OCI-LY1 (cell line): ENCODE measurements around the gene BGLAP.

Experiments used
- H2AFZ ChIP-seq: fragments of 200-600 bp; sonication (generic), shearing (Covaris generic); 2 replicates; pipeline ENCODE4 v1.6.0; 2014; ENCODE audit warnings: antibody characterized with exemption, mild to moderate bottlenecking, low read length
- H3F3A ChIP-seq: fragments of 200-600 bp; sonication (generic), shearing (Covaris generic); 2 replicates; pipeline ENCODE4 v1.6.0; 2014; ENCODE audit warnings: mild to moderate bottlenecking, antibody characterized with exemption, low read length, moderate library complexity; ENCODE audit not compliant: insufficient read depth
- H3K27ac ChIP-seq: fragments of 200-600 bp; sonication (generic); 2 replicates; pipeline ENCODE4 v1.5.1; 2014; ENCODE audit warnings: low read length, mixed run types, mild to moderate bottlenecking, low read depth; ENCODE audit not compliant: poor library complexity, severe bottlenecking
- H3K27me3 ChIP-seq: fragments of 200-600 bp; sonication (generic); 2 replicates; pipeline ENCODE4 v1.6.0; 2014; ENCODE audit warnings: antibody characterized with exemption, mild to moderate bottlenecking, low read length, moderate library complexity; ENCODE audit not compliant: insufficient read depth
- H3K36me3 ChIP-seq: fragments of 200-600 bp; sonication (generic); 2 replicates; pipeline ENCODE4 v1.6.1; 2014; ENCODE audit warnings: mild to moderate bottlenecking, antibody characterized with exemption, low read length, moderate library complexity, mixed read lengths; ENCODE audit not compliant: insufficient read depth
- H3K4me1 ChIP-seq: fragments of 200-600 bp; sonication (generic); 2 replicates; pipeline ENCODE4 v1.5.1; 2014; ENCODE audit warnings: mild to moderate bottlenecking, low read length, moderate library complexity; ENCODE audit not compliant: insufficient read depth, severe bottlenecking
- H3K4me2 ChIP-seq: fragments of 200-600 bp; sonication (generic), shearing (Covaris generic); 2 replicates; pipeline ENCODE4 v1.6.1; 2014; ENCODE audit warnings: low read length
- H3K4me3 ChIP-seq: fragments of 200-600 bp; sonication (generic); 2 replicates; pipeline ENCODE4 v1.5.1; 2014; ENCODE audit warnings: low read length, low read depth, mild to moderate bottlenecking, mixed read lengths; ENCODE audit not compliant: poor library complexity, severe bottlenecking
- H3K79me2 ChIP-seq: fragments of 200-600 bp; shearing (Covaris generic); 2 replicates; pipeline ENCODE4 v1.6.1; 2016; ENCODE audit warnings: mixed run types, low read length, mixed read lengths; ENCODE audit not compliant: insufficient read depth
- H3K9ac ChIP-seq: fragments of 200-600 bp; sonication (generic), shearing (Covaris generic); 2 replicates; pipeline ENCODE4 v1.6.1; 2014; ENCODE audit warnings: mild to moderate bottlenecking, low read length, mixed read lengths
- H3K9me2 ChIP-seq: fragments of 200-600 bp; sonication (generic), shearing (Covaris generic); 2 replicates; pipeline ENCODE4 v1.6.1; 2014; ENCODE audit warnings: low read depth, mild to moderate bottlenecking, low read length, mixed read lengths
- H3K9me3 ChIP-seq: fragments of 200-600 bp; shearing (Covaris generic); 2 replicates; pipeline ENCODE4 v1.6.1; 2014; ENCODE audit warnings: low read length, mixed read lengths
- H4K20me1 ChIP-seq: fragments of 200-600 bp; sonication (generic), shearing (Covaris generic); 2 replicates; pipeline ENCODE4 v1.6.0; 2016; ENCODE audit warnings: mild to moderate bottlenecking, low read length; ENCODE audit not compliant: insufficient read depth
- EZH2 ChIP-seq: fragments of 200-600 bp; sonication (generic), shearing (Covaris generic); IDR thresholded peaks from 2 replicates; pipeline ENCODE4 v1.8.0; 2017; ENCODE audit warnings: borderline replicate concordance, mixed run types, mild to moderate bottlenecking, antibody characterized with exemption, low read length, moderate library complexity, mixed read lengths
- TF ChIP-seq, protein P1 (sequence below): fragments of 200-600 bp; sonication (generic), shearing (Covaris generic); IDR thresholded peaks from 2 replicates; pipeline ENCODE4 v1.5.1; 2017; ENCODE audit warnings: mild to moderate bottlenecking, antibody characterized with exemption, low read length, moderate library complexity, mixed read lengths

The BGLAP gene

DNA sequence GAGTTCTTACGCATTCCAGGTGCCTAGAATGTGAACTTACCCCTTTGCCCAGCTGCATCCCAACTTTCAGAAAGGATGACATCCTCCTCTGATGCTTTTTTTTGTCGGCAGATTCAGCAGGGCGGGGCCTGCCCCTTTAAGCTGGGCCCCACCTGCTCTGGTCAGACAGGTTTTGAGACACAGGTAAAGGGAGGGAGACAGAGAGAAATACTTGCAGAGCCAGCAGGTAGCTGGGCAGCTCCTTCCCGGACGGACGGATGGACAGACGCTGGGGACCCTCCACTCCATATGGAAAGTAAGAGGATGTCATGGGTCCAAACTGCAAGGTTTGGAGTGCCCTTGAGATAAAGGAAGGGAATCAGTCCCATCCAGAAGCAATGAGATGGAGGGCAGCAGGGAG is 42.1 kb downstream of the BGLAP start, which contains the start of gene TMEM79:
Gene TMEM79, plus strand, starts transcription at position 214 of the 400 bp plus-strand sequence. CDS start 902 bp downstream, outside the sequence.
- H3K4me1 ChIP-seq: peaks cover 29% of the 10 kb centered on the region
- peak within 1 kb of the TSS; percentile 95 for H3K4me3 ChIP-seq
- H4K20me1 ChIP-seq: no peaks in the 10 kb centered on the region
- H3K9ac ChIP-seq: peak within 1 kb of the TSS; percentile 98
- no peaks in the 10 kb centered on the region for H3K9me3 ChIP-seq
- no peak for TF ChIP-seq EZH2
- TF ChIP-seq, protein P1, sequence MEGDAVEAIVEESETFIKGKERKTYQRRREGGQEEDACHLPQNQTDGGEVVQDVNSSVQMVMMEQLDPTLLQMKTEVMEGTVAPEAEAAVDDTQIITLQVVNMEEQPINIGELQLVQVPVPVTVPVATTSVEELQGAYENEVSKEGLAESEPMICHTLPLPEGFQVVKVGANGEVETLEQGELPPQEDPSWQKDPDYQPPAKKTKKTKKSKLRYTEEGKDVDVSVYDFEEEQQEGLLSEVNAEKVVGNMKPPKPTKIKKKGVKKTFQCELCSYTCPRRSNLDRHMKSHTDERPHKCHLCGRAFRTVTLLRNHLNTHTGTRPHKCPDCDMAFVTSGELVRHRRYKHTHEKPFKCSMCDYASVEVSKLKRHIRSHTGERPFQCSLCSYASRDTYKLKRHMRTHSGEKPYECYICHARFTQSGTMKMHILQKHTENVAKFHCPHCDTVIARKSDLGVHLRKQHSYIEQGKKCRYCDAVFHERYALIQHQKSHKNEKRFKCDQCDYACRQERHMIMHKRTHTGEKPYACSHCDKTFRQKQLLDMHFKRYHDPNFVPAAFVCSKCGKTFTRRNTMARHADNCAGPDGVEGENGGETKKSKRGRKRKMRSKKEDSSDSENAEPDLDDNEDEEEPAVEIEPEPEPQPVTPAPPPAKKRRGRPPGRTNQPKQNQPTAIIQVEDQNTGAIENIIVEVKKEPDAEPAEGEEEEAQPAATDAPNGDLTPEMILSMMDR: no peak
- no peaks in the 10 kb centered on the region for H3K9me2 ChIP-seq
- peaks cover 37% of the 10 kb centered on the region for H3K79me2 ChIP-seq
- peak within 1 kb of the TSS; percentile 53 for H3K27ac ChIP-seq
- peak within 1 kb of the TSS; percentile 97 for H3K4me2 ChIP-seq
- no peaks in the 10 kb centered on the region for H3K27me3 ChIP-seq
- H2AFZ ChIP-seq: peak within 1 kb of the TSS; percentile 51; the same call in 1 of the 2 replicates
- H3F3A ChIP-seq: no peaks in the 10 kb centered on the region
- H3K36me3 ChIP-seq: peaks cover 15% of the 10 kb centered on the region

DNA sequence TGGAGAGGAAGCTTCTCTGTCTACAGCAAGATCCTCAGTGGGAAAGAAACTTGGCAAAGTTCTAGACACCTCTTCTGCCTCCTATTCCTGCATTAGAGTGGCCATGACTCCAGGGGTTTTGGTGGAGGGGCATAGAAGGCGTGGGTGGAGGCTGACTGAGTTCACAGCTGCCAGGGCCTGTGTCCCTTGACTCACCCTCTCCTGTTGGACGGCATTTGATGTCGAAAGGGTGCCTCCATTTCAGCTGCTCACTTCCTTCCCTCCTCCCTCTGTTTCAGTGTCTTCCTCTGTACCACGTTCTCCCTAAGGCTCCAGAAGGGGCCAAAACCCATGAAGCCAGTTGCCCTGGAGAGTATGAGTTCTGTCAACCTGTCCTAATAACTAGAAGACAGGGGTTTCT is 42.8 kb downstream of the BGLAP start:
- TF ChIP-seq, protein P1: no peak
- TF ChIP-seq EZH2: no peak
- Histone ChIP-seq H3F3A (no peaks in the 10 kb centered on the region), H4K20me1 (no peaks in the 10 kb centered on the region), H3K4me2 (no peak overlapping the region), H3K9me2 (no peaks in the 10 kb centered on the region), H3K79me2 (peaks cover 31% of the 10 kb centered on the region), H3K36me3 (peaks cover 9% of the 10 kb centered on the region; the same call in 1 of the 2 replicates), H3K27me3 (no peaks in the 10 kb centered on the region), H3K4me3 (no peak overlapping the region), H3K9me3 (no peaks in the 10 kb centered on the region), H3K9ac (no peak overlapping the region), H3K4me1 (peaks cover 29% of the 10 kb centered on the region), H2AFZ (no peak overlapping the region), H3K27ac (no peak overlapping the region)

DNA sequence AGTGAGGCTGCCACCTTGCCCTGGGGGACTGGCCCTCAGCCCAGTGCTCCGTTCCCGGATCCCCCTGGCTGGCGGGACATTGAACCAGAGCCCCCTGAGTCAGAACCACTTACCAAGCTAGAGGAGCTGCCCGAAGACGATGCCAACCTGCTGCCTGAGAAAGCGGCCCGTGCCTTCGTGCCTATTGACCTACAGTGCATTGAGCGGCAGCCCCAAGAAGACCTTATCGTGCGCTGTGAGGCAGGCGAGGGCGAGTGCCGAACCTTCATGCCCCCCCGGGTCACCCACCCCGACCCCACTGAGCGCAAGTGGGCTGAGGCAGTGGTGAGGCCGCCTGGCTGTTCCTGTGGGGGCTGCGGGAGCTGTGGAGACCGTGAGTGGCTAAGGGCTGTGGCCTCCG is 43.5 kb downstream of the BGLAP start:
- H3K4me3 ChIP-seq: no peak overlapping the region
- H3K9me3 ChIP-seq: no peaks in the 10 kb centered on the region
- no peak overlapping the region for H3K27ac ChIP-seq
- H3F3A ChIP-seq: no peaks in the 10 kb centered on the region
- TF ChIP-seq EZH2: no peak
- H3K4me2 ChIP-seq: no peak overlapping the region
- no peak overlapping the region for H2AFZ ChIP-seq
- H3K79me2 ChIP-seq: peaks cover 24% of the 10 kb centered on the region
- no peaks in the 10 kb centered on the region for H4K20me1 ChIP-seq
- H3K4me1 ChIP-seq: peaks cover 27% of the 10 kb centered on the region
- H3K36me3 ChIP-seq: peaks cover 2% of the 10 kb centered on the region; the same call in 1 of the 2 replicates
- H3K9me2 ChIP-seq: no peaks in the 10 kb centered on the region
- no peak overlapping the region for H3K9ac ChIP-seq
- H3K27me3 ChIP-seq: no peaks in the 10 kb centered on the region

DNA sequence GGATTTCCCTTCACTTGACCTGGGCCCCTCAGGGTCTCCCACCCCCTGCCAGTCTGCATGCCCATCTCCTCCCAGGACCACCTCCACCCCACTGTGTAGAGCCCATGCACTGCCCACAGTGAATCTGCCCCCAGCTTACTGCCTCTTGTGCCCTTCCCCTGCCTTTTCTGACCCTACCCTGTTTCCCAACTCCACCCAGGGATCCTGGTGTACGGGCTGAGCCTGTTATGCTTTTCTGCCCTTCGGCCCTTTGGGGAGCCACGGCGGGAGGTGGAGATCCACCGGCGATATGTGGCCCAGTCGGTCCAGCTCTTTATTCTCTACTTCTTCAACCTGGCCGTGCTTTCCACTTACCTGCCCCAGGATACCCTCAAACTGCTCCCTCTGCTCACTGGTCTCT is 44.1 kb downstream of the BGLAP start:
- Histone ChIP-seq H3K4me1 (peaks cover 24% of the 10 kb centered on the region), H3K79me2 (peaks cover 18% of the 10 kb centered on the region), H3K27me3 (no peaks in the 10 kb centered on the region), H3F3A (no peaks in the 10 kb centered on the region), H3K9ac (no peak overlapping the region), H3K9me2 (no peaks in the 10 kb centered on the region), H3K36me3 (no peaks in the 10 kb centered on the region), H2AFZ (no peak overlapping the region), H3K27ac (no peak overlapping the region), H3K9me3 (no peaks in the 10 kb centered on the region), H3K4me2 (no peak overlapping the region), H4K20me1 (no peaks in the 10 kb centered on the region), H3K4me3 (no peak overlapping the region)
- TF ChIP-seq EZH2: no peak
- TF ChIP-seq, protein P1: no peak
